HEK293T (cell line): ENCODE results near the gene MTRF1.

Experiments
- CTCF ChIA-PET: fragments of 350-600 bp; formaldehyde crosslinking; extraction: SDS; loops from one replicate; lab custom pipeline; 2021; ENCODE audit warnings: antibody characterized with exemption, inconsistent platforms; lab: Yijun Ruan, JAX
- POLR2A ChIA-PET: fragments of 350-600 bp; formaldehyde crosslinking; extraction: SDS; loops from one replicate; lab custom pipeline; 2020; ENCODE audit warnings: antibody characterized with exemption, inconsistent platforms; lab: Yijun Ruan, JAX
- DNase-seq: peaks from one replicate; pipeline ENCODE4 v3.0.0; 2012; ENCODE audit warnings: mixed read lengths; ENCODE audit errors: extremely low spot score
- ARNT ChIP-seq: fragments of 450-650 bp; IDR thresholded peaks from 2 replicates; pipeline ENCODE4 v1.6.1; 2017; ENCODE audit warnings: mild to moderate bottlenecking
- BHLHE40 ChIP-seq: fragments of 450-650 bp; IDR thresholded peaks from 2 replicates; pipeline ENCODE4 v1.6.1; 2016; ENCODE audit warnings: mild to moderate bottlenecking, moderate library complexity, borderline replicate concordance
- CTBP1 ChIP-seq: fragments of 450-650 bp; IDR thresholded peaks from 2 replicates; pipeline ENCODE4 v1.6.1; 2016; ENCODE audit warnings: borderline replicate concordance
- ELF4 ChIP-seq: fragments of 450-650 bp; IDR thresholded peaks from 2 replicates; pipeline ENCODE4 v1.6.1; 2017; ENCODE audit warnings: antibody characterized with exemption
- FOXA1 ChIP-seq: fragments of 450-650 bp; IDR thresholded peaks from 2 replicates; pipeline ENCODE4 v1.6.1; 2016; ENCODE audit warnings: mild to moderate bottlenecking
- FOXK2 ChIP-seq: fragments of 450-650 bp; IDR thresholded peaks from 2 replicates; pipeline ENCODE4 v1.6.1; 2016; ENCODE audit warnings: mild to moderate bottlenecking
- FOXM1 ChIP-seq: fragments of 450-650 bp; IDR thresholded peaks from 2 replicates; pipeline ENCODE4 v1.6.1; 2017; ENCODE audit warnings: mild to moderate bottlenecking, borderline replicate concordance
- HDGF ChIP-seq: fragments of 450-650 bp; IDR thresholded peaks from 2 replicates; pipeline ENCODE4 v1.6.1; 2017; ENCODE audit warnings: antibody characterized with exemption, borderline replicate concordance
- L3MBTL2 ChIP-seq: fragments of 450-650 bp; conservative IDR thresholded peaks from 2 replicates; pipeline ENCODE4 v1.6.1; 2016; ENCODE audit warnings: mild to moderate bottlenecking
- LEF1 ChIP-seq: fragments of 450-650 bp; IDR thresholded peaks from 2 replicates; pipeline ENCODE4 v1.6.1; 2017; ENCODE audit warnings: mild to moderate bottlenecking, borderline replicate concordance
- NFRKB ChIP-seq: fragments of 450-650 bp; IDR thresholded peaks from 2 replicates; pipeline ENCODE4 v1.6.1; 2016; ENCODE audit warnings: mild to moderate bottlenecking, moderate library complexity
- SP1 ChIP-seq: fragments of 450-650 bp; IDR thresholded peaks from 2 replicates; pipeline ENCODE4 v1.6.1; 2017
- SUZ12 ChIP-seq: fragments of 450-650 bp; IDR thresholded peaks from 2 replicates; pipeline ENCODE4 v1.6.1; 2016; ENCODE audit warnings: mild to moderate bottlenecking
- TARDBP ChIP-seq: fragments of 450-650 bp; IDR thresholded peaks from 2 replicates; pipeline ENCODE4 v1.6.1; 2016
- ZNF384 ChIP-seq: fragments of 450-650 bp; IDR thresholded peaks from 2 replicates; pipeline ENCODE4 v1.6.1; 2016
- TF ChIP-seq, protein P1 (sequence below): fragments of 450-650 bp; IDR thresholded peaks from 2 replicates; pipeline ENCODE4 v1.6.1; 2016

MTRF1 gene

DNA sequence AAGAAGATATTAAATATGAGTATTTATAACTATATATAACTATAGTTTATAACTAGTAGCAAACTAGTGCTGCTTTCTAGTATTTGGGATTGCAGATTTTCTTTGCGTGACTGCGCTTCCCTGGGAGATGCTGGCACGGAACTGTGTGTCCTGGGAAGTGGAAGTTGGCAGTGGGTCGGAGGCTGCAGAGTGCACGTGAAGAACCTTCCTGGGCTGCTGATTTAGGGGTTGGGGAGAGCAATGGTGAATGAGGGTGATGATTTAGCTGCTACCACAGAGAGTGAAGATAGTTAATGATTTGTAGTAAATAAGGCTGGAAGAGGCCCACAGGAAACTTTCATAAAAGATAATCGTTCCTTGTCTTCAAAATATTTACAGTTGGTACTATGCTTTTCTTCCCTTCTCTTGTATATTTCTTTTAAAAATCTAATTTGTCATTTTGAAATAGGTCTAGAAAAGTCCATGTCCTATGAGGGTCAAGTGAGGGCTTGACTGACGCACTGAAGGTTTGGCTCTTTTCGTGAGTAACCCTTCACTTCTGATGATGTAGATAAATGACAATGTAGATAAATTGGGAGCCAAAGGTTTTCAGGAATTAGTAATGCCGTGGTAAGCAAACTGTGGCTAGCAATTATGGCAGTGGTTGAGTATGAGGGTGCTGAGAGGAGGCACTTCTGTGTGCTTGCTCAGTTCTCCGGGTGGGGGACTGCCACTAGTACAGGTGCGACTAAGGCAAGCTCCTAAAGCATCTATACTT is 44.7 kb upstream of the MTRF1 start:
- TF ChIP-seq ARNT (no peak), FOXA1 (no peak), HDGF (no peak), TARDBP (no peak), FOXM1 (no peak), CTBP1 (no peak), FOXK2 (no peak), SUZ12 (no peak), L3MBTL2 (no peak), ELF4 (no peak), ZNF384 (no peak)
- TF ChIP-seq, protein P1, sequence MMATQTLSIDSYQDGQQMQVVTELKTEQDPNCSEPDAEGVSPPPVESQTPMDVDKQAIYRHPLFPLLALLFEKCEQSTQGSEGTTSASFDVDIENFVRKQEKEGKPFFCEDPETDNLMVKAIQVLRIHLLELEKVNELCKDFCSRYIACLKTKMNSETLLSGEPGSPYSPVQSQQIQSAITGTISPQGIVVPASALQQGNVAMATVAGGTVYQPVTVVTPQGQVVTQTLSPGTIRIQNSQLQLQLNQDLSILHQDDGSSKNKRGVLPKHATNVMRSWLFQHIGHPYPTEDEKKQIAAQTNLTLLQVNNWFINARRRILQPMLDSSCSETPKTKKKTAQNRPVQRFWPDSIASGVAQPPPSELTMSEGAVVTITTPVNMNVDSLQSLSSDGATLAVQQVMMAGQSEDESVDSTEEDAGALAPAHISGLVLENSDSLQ = no peak
- POLR2A ChIA-PET = no interaction called here
- DNase-seq = no peak
- CTCF ChIA-PET = no interaction called here

DNA sequence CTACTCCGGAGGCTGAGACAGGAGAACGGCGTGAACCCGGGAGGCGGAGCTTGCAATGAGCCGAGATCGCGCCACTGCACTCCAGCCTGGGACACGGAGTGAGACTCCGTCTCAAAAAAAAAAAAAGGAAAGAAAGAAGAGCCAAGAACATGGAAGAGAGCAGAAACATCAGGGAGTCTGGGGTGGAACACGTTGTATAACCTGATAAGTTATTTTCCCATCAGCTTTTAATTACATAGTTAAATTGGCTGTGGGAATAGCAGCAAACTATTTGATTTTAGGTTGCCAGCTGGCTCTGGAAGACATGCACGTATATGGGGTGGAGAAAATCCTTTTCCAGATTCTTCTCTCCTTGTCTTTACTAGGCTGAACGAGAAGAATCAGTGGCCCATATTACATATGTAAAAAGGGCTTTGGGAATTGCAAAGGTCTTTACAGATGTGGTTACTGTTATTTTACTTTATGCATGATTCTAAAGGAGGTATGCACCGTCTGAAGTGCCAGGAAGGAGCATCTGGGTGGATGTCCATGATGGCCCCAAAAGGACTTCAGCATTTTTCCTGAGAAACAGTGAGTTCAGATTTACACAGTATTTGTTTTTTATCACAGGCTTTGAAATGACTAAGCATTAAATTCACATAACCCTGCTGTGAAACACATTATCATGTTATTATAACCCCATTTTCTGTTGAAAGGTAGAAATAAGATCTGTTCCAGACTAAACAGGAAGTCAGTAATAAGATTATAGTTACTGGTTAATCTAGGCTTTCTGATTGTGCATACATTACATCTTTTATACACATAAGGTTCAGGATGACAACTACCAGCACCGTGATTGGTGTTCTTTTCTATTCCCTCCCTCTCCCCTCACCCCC is 43.1 kb upstream of the MTRF1 start:
- POLR2A ChIA-PET = no interaction called here

DNA sequence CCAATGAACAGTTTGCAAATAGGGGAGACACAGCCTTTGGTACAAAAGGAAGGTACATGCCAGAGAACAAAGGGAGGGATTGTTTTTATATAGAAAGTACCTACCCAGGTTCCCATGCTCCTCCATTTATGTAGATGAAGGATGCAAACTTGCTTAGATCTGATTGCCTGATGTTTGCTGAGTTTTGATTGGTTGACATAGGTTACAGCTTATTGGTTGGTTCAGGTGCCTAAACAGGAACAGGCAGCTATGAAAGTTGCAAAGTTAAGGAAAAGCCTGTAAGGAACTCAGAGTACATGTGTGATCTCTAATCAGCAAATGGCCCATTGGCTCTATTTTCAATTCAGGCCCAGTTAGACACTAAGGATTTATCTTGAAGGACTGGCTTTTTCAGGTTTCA is 41.2 kb upstream of the MTRF1 start:
- TF ChIP-seq FOXA1 = no peak
- TF ChIP-seq, protein P1 = peak; percentile 46
- DNase-seq = no peak
- CTCF ChIA-PET = interaction anchor here (0.6 kb wide), 1 partner anchor 219 kb away, joined by 3 read pairs; no protein-coding TSS in a partner anchor
- POLR2A ChIA-PET = no interaction called here

More for the DNA sequence above, 43.1 kb upstream of the MTRF1 start:
- no peak for DNase-seq
- CTCF ChIA-PET = no interaction called here
- TF ChIP-seq SP1 = no peak
- TF ChIP-seq L3MBTL2 = no peak
- no peak for TF ChIP-seq FOXA1
- TF ChIP-seq SUZ12 = no peak
- TF ChIP-seq CTBP1 = no peak
- no peak for TF ChIP-seq FOXM1
- no peak for TF ChIP-seq HDGF
- TF ChIP-seq, protein P1 = no peak
- no peak for TF ChIP-seq BHLHE40
- no peak for TF ChIP-seq LEF1
- no peak for TF ChIP-seq ARNT
- TF ChIP-seq TARDBP = no peak
- TF ChIP-seq NFRKB = no peak
- no peak for TF ChIP-seq FOXK2
- peak; percentile 58 for TF ChIP-seq ZNF384
- 0 out of 2 replicates have a peak, but pooled peaks have one; percentile 10 for TF ChIP-seq ELF4

DNA sequence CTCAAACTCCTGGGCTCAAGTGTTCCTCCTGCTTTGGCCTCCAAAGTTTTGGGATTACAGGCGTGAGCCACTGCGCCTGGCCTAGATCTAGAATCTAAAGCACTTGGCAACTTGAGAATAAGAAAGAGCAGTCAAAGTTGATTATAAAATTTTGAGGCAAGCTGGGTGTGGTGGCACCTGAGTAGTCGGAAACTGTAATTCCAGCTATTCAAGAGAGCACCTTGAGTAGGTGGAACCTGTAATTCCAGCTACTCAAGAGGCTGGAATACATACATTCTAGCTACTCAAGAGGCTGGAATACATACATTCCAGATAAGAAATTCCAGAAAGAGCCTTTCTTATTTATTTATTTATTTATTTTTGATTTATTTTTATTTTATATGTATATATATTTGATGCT is 39.4 kb upstream of the MTRF1 start:
- DNase-seq = no peak
- no peak for TF ChIP-seq ARNT
- TF ChIP-seq SP1 = no peak
- no peak for TF ChIP-seq HDGF
- TF ChIP-seq TARDBP = no peak
- no peak for TF ChIP-seq FOXA1
- TF ChIP-seq, protein P1 = no peak
- TF ChIP-seq L3MBTL2 = no peak
- TF ChIP-seq FOXK2 = no peak
- TF ChIP-seq CTBP1 = no peak
- TF ChIP-seq FOXM1 = no peak
- TF ChIP-seq ELF4 = no peak
- TF ChIP-seq NFRKB = no peak
- TF ChIP-seq SUZ12 = no peak
- TF ChIP-seq ZNF384 = no peak
- no peak for TF ChIP-seq BHLHE40
- no peak for TF ChIP-seq LEF1
- CTCF ChIA-PET = no interaction called here
- POLR2A ChIA-PET = no interaction called here

DNA sequence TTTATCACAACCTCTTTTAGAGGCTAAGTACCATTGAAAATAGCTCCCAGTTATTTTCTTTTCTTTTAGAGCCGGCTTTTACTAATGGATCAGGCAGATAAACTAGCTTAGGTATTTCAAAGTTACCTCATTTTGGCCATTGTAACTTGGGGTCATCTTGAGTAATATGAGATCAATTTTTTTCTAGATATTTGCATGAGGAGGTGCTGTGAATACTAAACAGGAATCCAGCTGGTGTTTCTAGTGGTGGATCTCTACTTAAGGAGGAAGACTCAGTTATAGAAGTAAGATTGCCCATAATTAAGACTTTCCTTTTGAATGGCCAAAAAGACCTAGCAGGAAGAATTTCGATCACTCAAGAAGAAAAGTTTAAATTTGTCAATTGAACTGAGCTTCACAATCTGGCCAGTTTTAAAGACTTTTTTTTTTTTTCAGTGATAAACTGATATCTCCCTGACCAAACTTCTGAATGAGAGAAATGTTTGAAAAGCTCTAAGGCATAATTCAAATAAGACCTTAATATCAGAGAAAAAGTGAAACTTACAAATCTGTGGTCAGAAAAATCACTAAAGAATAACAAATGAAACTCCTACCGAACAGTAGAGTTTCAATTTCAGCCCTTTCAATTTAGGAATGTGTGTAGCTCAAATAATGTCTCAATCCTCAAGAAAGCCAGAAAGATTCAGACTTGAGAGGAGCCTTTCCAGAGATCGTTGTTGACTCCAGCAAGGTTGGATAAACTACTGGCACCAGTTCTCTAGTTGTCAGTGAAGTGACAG is 36.1 kb upstream of the MTRF1 start:
- TF ChIP-seq NFRKB = no peak
- no peak for TF ChIP-seq BHLHE40
- no peak for TF ChIP-seq LEF1
- TF ChIP-seq HDGF = no peak
- no peak for TF ChIP-seq L3MBTL2
- no peak for TF ChIP-seq TARDBP
- no peak for TF ChIP-seq SUZ12
- TF ChIP-seq CTBP1 = no peak
- no peak for TF ChIP-seq ELF4
- TF ChIP-seq FOXK2 = no peak
- TF ChIP-seq ARNT = no peak
- TF ChIP-seq SP1 = no peak
- no peak for TF ChIP-seq FOXM1
- TF ChIP-seq ZNF384 = no peak
- no peak for TF ChIP-seq FOXA1
- TF ChIP-seq, protein P1 = no peak
- POLR2A ChIA-PET = interaction anchor here (1.7 kb wide), 1 partner anchor 239 kb away, joined by 5 read pairs; the partner anchor contains the start of gene WBP4
- CTCF ChIA-PET = interaction anchor here (0.7 kb wide), 1 partner anchor 13 kb away, joined by 10 read pairs; no protein-coding TSS in a partner anchor
- DNase-seq = no peak
